Subcutaneous abdominal adipose tissue (tissue), 5 donors: ENCODE data around the gene ARHGAP44.
A peak's percentile ranks its signal among the peaks of the same experiment; 100 is the strongest.

Experiments
- H3K27ac ChIP-seq: one replicate; pipeline ENCODE4 v1.7.0; 2013; ENCODE audit warnings: low read depth, mild to moderate bottlenecking, inconsistent platforms, low read length, moderate library complexity
- H3K27me3 ChIP-seq, 5 donors: one replicate each; pipeline ENCODE4 v1.7.0; 2013; ENCODE audit warnings: low read length in 5 of 5, inconsistent platforms in 1 of 5; ENCODE audit not compliant: control insufficient read depth in 5 of 5, insufficient read depth in 4 of 5
- H3K36me3 ChIP-seq, 5 donors: one replicate each; pipeline ENCODE4 v1.7.0; 2013; ENCODE audit warnings: low read length in 5 of 5; ENCODE audit not compliant: control insufficient read depth in 5 of 5, insufficient read depth in 5 of 5
- H3K4me1 ChIP-seq, 5 donors: one replicate each; pipeline ENCODE4 v1.7.0; 2013; ENCODE audit warnings: low read length in 5 of 5, mild to moderate bottlenecking in 3 of 5, moderate library complexity in 1 of 5; ENCODE audit not compliant: control insufficient read depth in 5 of 5, insufficient read depth in 5 of 5
- H3K4me3 ChIP-seq, 5 donors: one replicate each; pipeline ENCODE4 v1.7.0; 2013; ENCODE audit warnings: low read length in 5 of 5, low read depth in 1 of 5
- H3K9ac ChIP-seq, 5 donors: one replicate each; pipeline ENCODE4 v1.7.0; 2013; ENCODE audit warnings: low read length in 5 of 5, mild to moderate bottlenecking in 4 of 5, moderate library complexity in 3 of 5
- H3K9me3 ChIP-seq, 5 donors: one replicate each; pipeline ENCODE4 v1.7.0; 2013; ENCODE audit warnings: low read length in 5 of 5; ENCODE audit not compliant: control insufficient read depth in 5 of 5
- donor health status: healthy.
- donor health status: healthy.
- donor health status: healthy.
- donor health status: healthy.
- donor health status: healthy.

ARHGAP44 gene

GRCh38 chr17:12768255-12768654 lies 21.0 kb upstream of the ARHGAP44 start:
- Histone ChIP-seq H3K36me3 (no peaks in the 10 kb centered on the region), H3K4me1 (no peaks in the 10 kb centered on the region), H3K9me3 (no peaks in the 10 kb centered on the region), H3K27me3 (no peaks in the 10 kb centered on the region), H3K27ac (no peak overlapping the region), H3K4me3 (no peak overlapping the region), H3K9ac (no peak overlapping the region)

GRCh38 chr17:12769981-12770380 lies 19.3 kb upstream of the ARHGAP44 start:
- Histone ChIP-seq H3K27ac (no peak overlapping the region), H3K9ac (no peak overlapping the region), H3K36me3 (no peaks in the 10 kb centered on the region), H3K4me3 (no peak overlapping the region), H3K9me3 (no peaks in the 10 kb centered on the region), H3K27me3 (no peaks in the 10 kb centered on the region), H3K4me1 (no peaks in the 10 kb centered on the region)

- H3K4me1 ChIP-seq = no peaks in the 10 kb centered on the region
- no peaks in the 10 kb centered on the region for H3K9me3 ChIP-seq
- H3K9ac ChIP-seq = no peak overlapping the region
- no peaks in the 10 kb centered on the region for H3K36me3 ChIP-seq
- H3K27me3 ChIP-seq = no peaks in the 10 kb centered on the region
- H3K27ac ChIP-seq = no peak overlapping the region
- no peak overlapping the region for H3K4me3 ChIP-seq
These were observed 16.1 kb upstream of the ARHGAP44 start for GRCh38 chr17:12773153-12773552.

GRCh38 chr17:12789075-12789480 lies 220 bp upstream of the ARHGAP44 start:
- peaks cover 0 to 15% (median 4%) of the 10 kb centered on the region in 5 donors for H3K27me3 ChIP-seq
- no peaks in the 10 kb centered on the region for H3K36me3 ChIP-seq
- H3K9ac ChIP-seq = no peak overlapping the region
- H3K4me3 ChIP-seq = peak overlapping the region; percentile 53 to 79 (median 73)
- H3K27ac ChIP-seq = no peak overlapping the region
- H3K9me3 ChIP-seq = no peaks in the 10 kb centered on the region
- H3K4me1 ChIP-seq = peaks cover 0 to 14% (median 12%) of the 10 kb centered on the region in 5 donors

- H3K9me3 ChIP-seq = no peaks in the 10 kb centered on the region
- peak overlapping the region in 1 of 5 donors; percentile 66 for H3K9ac ChIP-seq
- peaks cover 0 to 15% (median 4%) of the 10 kb centered on the region in 5 donors for H3K27me3 ChIP-seq
- H3K4me1 ChIP-seq = peaks cover 0 to 14% (median 12%) of the 10 kb centered on the region in 5 donors
- peak overlapping the region; percentile 53 to 79 (median 73) for H3K4me3 ChIP-seq
- H3K27ac ChIP-seq = no peak overlapping the region
- no peaks in the 10 kb centered on the region for H3K36me3 ChIP-seq
These were observed 1.2 kb downstream of the ARHGAP44 start for GRCh38 chr17:12790249-12791106.

GRCh38 chr17:12794919-12795532 lies 5.7 kb downstream of the ARHGAP44 start:
- Histone ChIP-seq H3K9ac (no peak overlapping the region), H3K36me3 (no peaks in the 10 kb centered on the region), H3K27ac (no peak overlapping the region), H3K27me3 (peaks cover 0 to 5% (median 4%) of the 10 kb centered on the region in 5 donors), H3K9me3 (peaks cover 0 to 6% (median 0%) of the 10 kb centered on the region in 5 donors), H3K4me1 (peaks cover 0 to 5% (median 4%) of the 10 kb centered on the region in 5 donors), H3K4me3 (no peak overlapping the region)

GRCh38 chr17:12800855-12801365 lies 11.6 kb downstream of the ARHGAP44 start:
- Histone ChIP-seq H3K9me3 (peaks cover 0 to 9% (median 0%) of the 10 kb centered on the region in 5 donors), H3K27ac (no peak overlapping the region), H3K4me1 (no peaks in the 10 kb centered on the region), H3K27me3 (no peaks in the 10 kb centered on the region), H3K9ac (no peak overlapping the region), H3K36me3 (no peaks in the 10 kb centered on the region), H3K4me3 (no peak overlapping the region)

GRCh38 chr17:12806630-12807029 lies 17.3 kb downstream of the ARHGAP44 start:
- Histone ChIP-seq H3K4me3 (no peak overlapping the region), H3K27ac (no peak overlapping the region), H3K9ac (no peak overlapping the region), H3K9me3 (peaks cover 0 to 23% (median 8%) of the 10 kb centered on the region in 5 donors), H3K36me3 (no peaks in the 10 kb centered on the region), H3K27me3 (no peaks in the 10 kb centered on the region), H3K4me1 (no peaks in the 10 kb centered on the region)

GRCh38 chr17:12808723-12809122 lies 19.4 kb downstream of the ARHGAP44 start:
- Histone ChIP-seq H3K27me3 (no peaks in the 10 kb centered on the region), H3K36me3 (no peaks in the 10 kb centered on the region), H3K4me1 (no peaks in the 10 kb centered on the region), H3K9ac (no peak overlapping the region), H3K4me3 (no peak overlapping the region), H3K27ac (no peak overlapping the region), H3K9me3 (peaks cover 0 to 23% (median 8%) of the 10 kb centered on the region in 5 donors)

GRCh38 chr17:12812877-12813276 lies 23.6 kb downstream of the ARHGAP44 start:
- H3K27ac ChIP-seq = no peak overlapping the region
- no peaks in the 10 kb centered on the region for H3K27me3 ChIP-seq
- no peaks in the 10 kb centered on the region for H3K4me1 ChIP-seq
- no peaks in the 10 kb centered on the region for H3K36me3 ChIP-seq
- H3K9me3 ChIP-seq = peaks cover 0 to 17% (median 8%) of the 10 kb centered on the region in 5 donors
- H3K4me3 ChIP-seq = no peak overlapping the region
- H3K9ac ChIP-seq = no peak overlapping the region
